ENCODE results near the gene TMTC3. TPM values are rescaled to one million over a fixed set of nuclear protein-coding genes. Genes with fewer than 3 reads are reported as not detected.
"Not testable (repeated sequence)": the region's sequence is repeated elsewhere in the genome, so short reads cannot be mapped to it uniquely, and the experiment has no call there.

The TMTC3 gene
- total RNA-seq, 1 donor from 2014 or later: 26.1 TPM

DNA sequence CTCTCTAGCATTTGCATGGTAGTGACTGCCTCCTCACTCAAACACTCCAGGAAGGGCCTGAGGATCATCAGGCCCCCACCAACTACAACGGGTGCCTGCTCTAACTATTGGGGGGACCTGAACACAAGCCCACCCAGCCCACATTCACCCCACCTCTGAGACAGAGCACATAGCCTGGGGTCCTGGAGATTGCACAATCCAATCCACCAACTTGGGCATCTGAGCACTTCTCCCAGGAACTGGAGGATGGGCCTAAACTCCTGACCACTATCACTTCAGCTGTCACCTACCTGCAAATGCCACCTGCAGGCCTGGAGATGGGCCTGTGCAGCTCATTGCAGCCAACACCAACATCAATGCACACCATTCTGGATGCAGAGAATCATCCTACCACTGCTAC lies 66.6 kb downstream of the TMTC3 start:
- no peak for DNase-seq (ENCODE audit: low spot score)
- intact Hi-C loops (cut with DNase I): no loop called here
- peak; percentile 27 for ATAC-seq

DNA sequence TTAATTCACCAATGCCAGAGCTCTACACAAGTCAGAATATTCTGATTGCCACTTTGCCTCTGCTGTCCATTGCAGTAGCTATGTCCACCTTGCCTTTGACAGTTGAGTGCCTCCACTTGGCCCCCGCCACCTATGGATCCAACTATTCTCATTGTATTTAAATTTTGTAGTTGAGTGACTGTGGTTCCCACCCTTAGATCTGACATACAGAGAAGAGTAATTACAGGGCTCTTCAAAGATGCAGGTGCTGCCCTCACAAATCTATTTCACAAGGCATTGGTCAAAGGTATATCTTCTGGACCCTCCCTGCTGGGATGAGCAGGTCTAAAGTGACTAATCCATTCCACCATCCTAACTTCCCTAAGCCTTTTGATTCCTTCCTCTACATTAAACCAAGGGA lies 68.2 kb downstream of the TMTC3 start:
- ATAC-seq; intact Hi-C loops (cut with DNase I); DNase-seq (ENCODE audit: low spot score): not testable (repeated sequence)

DNA sequence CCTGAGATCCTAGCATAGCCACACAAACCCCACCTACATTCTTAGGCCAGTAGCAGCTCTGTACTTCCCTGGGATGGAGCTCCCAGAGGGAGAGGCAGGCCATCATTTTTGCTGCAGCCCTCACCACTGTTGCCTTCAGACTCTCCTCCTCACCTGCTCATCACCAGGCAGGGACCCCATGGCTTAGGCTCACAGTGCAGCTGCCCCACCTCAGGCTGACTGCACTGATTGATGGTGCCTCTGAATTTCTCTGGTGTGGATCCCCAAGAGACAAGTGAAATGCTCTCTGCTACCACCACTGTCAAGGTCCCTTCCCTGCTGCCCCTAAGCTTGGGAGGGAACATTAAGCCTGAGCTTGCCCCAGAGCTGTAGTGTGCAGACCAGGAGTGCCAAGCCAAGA lies 76.2 kb downstream of the TMTC3 start:
- no peak for DNase-seq (ENCODE audit: low spot score)
- ATAC-seq: no peak
- intact Hi-C loops (cut with DNase I): no loop called here

DNA sequence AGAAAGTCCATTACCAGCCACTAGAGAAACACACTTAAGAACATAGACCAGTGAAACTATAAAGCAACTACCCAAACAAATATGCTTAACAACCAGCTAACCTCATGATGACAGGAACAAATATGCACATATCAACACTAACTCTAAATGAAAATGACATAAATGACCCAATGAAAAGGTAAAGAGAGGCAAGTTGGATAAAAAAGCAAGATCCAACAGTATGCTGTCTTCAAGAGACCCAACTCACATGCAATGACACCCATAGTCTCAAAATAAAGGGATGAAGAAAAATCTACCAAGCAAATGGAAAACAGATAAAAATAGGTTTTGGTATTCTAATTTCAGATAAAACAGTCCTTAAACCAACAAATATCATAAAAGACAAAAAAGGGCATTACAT lies 77.8 kb downstream of the TMTC3 start:
- intact Hi-C loops (cut with DNase I): no loop called here
- ATAC-seq (no peak), DNase-seq (ENCODE audit: low spot score) (no peak)

DNA sequence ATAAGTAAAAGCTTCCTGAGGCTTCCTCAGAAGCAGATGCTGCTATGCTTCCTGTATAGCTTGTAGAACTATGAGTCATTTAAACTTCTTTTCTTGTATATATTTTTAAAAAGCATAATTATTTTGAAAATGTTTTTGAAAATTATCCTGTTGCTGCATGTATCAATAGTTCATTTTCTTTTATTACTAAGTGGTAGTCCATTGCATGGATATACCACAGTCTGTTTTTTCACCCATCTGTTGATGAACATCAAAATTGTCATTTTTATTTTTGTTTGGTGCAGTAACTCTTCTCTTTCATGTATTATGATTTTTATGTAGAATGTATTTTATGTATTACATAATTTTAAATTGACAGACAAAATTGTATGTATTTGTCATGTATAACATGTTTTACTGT lies 81.4 kb downstream of the TMTC3 start:
- DNase-seq (ENCODE audit: low spot score) (no peak), ATAC-seq (no peak)
- intact Hi-C loops (cut with DNase I): no loop called here

DNA sequence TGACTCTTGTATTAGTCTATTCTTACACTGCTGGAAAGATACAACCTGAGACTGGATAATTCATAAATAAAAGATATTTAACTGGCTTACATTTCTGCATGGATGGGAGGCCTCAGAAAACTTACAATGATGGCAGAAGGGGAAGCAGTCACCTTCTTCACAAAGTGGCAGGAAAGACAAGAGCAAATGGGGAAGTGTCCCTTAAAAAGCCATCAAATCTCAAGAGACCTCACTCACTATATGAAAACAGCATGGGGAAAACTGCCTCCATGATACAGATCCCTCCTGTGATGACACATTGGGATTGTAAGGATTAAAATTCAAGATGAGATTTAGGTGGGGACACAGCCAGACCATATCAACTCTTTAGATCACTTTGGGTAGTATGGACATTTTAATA lies 83.7 kb downstream of the TMTC3 start:
- no peak for ATAC-seq
- DNase-seq (ENCODE audit: low spot score): no peak

DNA sequence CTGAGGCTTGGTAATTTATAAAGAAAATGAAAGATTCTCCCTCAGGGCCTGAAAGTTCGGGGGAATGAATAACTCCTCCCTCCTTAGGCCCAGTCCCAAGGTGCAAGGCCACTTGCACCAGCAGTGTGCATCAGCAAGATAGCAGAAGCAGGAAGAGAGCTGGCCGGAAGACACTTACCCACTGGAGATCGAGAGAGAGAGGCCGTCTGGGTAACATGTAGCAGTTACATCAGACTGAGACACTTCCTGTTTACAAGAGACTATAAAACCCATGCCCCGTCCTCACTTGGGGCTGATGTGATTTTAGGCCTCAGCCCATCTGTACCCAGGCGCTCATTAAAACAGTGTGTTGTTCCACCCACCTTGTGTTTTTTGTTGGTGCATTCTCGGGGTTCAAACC lies 85.2 kb downstream of the TMTC3 start:
- DNase-seq (ENCODE audit: low spot score) (no peak), ATAC-seq (no peak)
- intact Hi-C loops (cut with DNase I): no loop called here

More for the DNA sequence above, 83.7 kb downstream of the TMTC3 start:
- intact Hi-C loops (cut with DNase I): no loop called here

DNA sequence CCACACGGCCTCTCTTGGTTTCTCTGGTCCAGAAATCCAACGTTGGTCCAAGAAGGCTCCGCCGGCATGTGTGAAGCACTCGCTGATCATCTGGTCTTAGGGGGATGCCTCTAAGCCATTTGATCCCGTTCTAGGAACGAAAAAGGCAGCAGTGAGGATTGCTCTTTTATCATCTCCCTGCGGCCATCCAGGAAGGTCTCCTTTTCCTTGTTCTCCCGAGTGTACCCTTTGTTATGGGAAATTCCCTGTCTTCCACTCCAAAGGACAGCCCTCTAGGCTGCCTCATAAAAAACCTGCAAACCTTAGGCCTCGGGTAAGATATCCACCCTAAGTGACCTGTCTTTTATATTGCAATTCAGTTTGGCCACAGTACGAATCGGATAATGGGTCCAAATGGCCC lies 85.8 kb downstream of the TMTC3 start:
- DNase-seq (ENCODE audit: low spot score): no peak
- intact Hi-C loops (cut with DNase I): no loop called here

DNA sequence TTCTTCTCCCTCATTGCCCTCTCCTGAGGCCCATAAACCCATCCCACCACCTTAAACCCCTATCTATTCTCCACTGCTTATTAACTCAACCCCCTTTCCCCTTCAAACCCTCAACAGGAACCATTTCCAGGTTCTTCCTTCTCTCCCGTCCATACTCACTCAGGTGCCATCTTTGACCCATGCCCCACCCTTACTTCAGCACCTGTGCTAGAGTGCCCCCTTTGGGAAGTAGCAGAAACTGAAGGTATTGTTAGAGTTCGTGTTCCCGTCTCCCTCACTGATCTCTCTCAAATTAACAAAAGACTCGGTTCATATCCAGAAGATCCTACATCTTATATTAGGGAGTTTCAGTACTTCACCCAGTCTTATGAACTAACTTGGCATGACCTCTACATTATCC lies 86.6 kb downstream of the TMTC3 start:
- DNase-seq (ENCODE audit: low spot score) (no peak), ATAC-seq (no peak)
- intact Hi-C loops (cut with DNase I): no loop called here

More for the DNA sequence above, 85.8 kb downstream of the TMTC3 start:
- no peak for ATAC-seq

DNA sequence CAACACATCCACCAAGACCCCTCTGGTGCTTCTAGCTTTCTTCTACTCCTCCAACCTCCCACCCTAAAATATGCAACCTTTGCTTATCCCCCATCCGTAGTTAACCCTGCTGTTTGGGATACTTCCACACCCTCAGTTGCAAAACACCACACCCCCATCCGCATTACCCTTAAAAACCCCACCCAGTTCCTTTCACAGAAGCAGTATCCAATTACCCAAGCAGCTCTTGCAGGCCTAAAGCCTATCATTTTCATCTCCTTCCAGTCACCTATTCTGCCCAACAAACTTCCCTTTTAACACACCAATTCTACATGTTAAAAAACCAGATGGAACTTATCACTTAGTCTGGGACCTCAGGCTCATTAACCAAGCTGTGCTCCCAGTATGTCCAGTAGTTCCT lies 88.2 kb downstream of the TMTC3 start:
- ATAC-seq (no peak), DNase-seq (ENCODE audit: low spot score) (no peak)
- intact Hi-C loops (cut with DNase I): no loop called here

DNA sequence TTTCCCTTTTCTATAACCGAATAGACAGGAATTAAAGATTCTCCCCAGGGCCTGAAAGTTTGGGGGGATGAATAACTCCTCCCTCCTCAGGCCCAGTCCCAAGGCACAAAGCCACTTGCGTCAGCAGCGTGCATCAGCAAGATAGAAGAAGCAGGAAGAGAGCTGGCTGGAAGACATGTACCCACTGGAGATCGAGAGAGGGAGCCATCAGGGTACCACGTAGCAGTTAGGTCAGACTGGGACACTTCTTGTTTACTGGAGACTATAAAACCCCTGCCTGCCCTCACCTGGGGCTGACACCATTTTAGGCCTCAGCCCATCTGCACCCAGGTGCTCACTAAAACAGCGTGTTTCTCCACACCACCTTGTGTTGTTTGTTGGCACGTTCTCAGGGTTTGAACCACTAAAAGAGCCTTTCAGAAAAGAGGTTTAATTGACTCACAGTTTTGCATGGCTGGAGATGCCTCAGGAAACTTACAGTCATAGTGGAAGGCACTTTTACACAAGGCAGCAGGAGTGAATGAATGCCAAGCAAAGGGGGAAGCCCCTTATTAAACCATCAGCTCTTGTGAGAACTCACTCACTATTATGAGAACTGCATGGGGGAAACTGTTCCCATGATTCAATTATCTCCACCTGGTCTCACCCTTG lies 93.2 kb downstream of the TMTC3 start:
- DNase-seq (ENCODE audit: low spot score): no peak
- intact Hi-C loops (cut with DNase I): no loop called here
- no peak for ATAC-seq

DNA sequence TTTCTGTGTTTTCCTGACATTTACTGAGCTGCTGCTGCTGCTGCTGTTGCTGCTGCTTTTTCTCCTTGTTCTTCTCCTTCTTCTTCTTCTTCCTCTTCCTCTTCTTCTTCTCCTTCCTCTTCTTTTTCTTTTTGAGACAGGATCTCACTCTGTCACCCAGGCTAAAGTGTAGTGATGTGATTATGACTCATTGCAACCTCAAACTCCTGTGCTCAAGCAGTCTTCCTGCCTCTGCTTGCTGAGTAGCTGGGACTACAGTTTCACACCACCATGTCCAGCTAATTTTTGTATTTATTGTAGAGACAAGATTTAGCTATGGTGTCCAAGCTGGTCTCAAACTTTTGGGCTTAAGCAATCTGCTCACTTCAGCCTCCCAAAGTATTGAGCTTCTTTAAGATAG lies 95.8 kb downstream of the TMTC3 start:
- ATAC-seq (no peak), DNase-seq (ENCODE audit: low spot score) (no peak)
- intact Hi-C loops (cut with DNase I): no loop called here

DNA sequence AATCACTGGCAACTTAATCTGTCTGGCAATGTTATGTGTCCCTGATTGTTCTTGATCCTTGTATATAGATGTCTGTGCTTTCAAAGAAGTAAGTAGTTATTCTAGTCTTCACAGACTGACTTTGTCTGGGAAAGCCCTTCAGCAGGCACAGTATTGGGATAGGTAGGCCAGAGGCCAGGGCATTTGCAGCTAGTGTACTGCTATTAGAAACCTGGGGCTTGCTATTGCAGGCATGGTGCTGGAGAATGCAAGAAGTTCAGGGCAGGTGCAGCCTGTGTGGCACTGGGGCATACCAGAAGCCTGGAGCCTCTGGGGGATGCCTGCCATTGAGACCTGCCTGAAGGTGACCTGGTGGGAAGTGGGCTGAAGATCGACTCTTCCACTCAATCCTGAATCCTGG lies 96.3 kb downstream of the TMTC3 start:
- intact Hi-C loops (cut with DNase I): no loop called here
- no peak for ATAC-seq

DNA sequence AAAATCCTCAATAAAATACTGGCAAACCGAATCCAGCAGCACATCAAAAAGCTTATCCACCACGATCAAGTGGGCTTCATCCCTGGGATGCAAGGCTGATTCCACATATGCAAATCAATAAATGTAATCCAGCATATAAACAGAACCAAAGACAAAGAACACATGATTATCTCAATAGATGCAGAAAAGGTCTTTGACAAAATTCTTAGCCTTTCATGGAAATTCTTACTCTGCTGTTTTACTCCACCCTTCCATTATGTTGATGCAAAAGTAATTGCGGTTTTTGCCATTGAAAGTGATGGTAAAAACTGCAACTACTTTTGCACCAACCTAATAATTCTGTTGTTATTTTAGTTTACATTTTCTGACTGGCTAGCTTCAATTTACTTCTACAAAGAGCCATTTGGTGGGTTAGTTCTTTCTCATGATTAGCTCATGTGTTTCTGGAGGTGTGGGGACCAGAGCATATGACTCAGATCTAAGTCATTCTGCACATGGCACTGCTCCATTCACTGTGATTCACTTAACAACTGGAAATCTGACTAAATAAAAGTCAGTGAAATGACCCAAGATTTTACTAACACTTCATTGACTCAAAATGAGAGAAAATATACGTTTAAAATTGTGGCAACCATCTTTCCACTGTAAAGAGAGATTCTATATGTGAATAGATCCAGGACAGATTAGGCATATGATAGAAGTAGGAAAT lies 99.9 kb downstream of the TMTC3 start:
- DNase-seq (ENCODE audit: low spot score) (no peak), ATAC-seq (peak; percentile 60)
- intact Hi-C loops (cut with DNase I): no loop called here

More for the DNA sequence above, 96.3 kb downstream of the TMTC3 start:
- no peak for DNase-seq (ENCODE audit: low spot score)

DNA sequence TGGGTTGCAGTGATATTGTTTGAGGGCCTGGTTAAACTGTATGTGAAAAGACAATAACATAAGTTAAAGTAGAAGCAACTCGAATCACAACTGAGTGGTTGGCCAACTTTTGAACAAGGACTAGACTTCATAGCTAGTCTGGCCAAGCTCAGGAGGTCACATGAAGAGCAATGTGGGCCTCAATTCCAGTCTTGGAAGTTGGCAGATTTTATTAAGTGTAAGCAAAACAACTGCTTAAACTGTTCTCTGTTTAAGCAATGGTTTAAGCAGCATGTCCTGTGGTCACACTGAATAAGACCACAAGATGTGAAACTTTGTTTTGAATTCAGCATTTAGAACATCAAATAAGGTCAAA lies 100.4 kb downstream of the TMTC3 start:
- intact Hi-C loops (cut with DNase I): no loop called here
- ATAC-seq (peak; percentile 83), DNase-seq (ENCODE audit: low spot score) (no peak)

DNA sequence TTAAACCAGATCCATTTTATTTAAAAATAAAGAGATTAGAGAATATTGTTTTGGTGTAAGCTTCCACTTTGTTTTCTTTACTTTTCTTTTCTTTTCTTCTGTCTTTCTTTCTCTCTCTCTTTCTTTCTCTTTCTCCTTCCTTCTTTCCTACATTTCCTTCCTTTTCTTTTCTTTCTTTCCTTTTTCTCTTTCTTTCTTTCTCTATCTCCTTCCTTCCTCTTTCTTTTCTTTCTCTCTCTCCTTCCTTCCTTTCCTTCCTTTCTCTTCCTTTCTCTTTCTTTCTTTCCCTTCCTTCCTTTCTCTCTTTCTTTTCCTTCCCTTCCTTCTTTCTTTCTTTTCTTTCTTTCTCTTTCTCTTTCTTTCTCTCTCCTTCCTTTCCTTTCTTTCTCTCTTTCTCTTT lies 100.8 kb downstream of the TMTC3 start:
- ATAC-seq (no peak), DNase-seq (ENCODE audit: low spot score) (no peak)
- intact Hi-C loops (cut with DNase I): no loop called here

DNA sequence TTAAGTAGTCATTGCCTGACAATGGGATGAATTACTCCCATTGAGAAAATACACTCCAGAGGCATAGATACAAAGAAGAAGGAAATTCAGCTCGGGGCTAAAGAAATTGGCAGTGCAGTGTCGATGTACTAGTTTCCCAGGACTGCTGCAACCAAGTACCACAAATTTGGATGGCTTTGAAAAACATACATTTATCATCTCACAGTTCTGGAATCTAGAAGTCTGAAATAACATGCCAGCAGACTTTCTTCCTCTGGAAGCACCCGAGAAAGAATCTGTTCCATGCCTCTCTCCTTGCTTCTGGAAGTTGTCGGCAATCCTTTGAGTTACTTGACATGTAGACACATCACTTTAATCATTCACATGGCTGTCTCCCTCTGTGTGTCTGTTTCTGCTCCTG lies 101.9 kb downstream of the TMTC3 start:
- DNase-seq (ENCODE audit: low spot score): no peak
- ATAC-seq: no peak
- intact Hi-C loops (cut with DNase I): no loop called here

DNA sequence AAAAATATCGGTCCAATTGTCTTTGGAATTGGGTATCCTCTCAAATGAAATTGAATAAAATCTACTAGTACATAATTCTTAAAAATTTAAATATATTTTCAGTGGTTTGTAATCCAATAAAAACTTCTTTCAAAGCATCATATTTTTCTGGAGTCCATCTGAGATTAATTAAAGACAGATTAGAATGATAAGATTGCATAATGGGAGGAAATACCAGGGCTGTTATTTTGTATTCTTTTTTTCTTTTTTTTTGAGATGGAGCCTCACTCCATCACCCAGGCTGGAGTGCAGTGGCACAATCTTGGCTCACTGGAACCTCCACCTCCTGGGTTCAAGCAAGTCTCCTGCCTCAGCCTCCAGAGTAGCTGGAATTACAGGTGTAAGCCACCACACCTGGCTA lies 103.8 kb downstream of the TMTC3 start:
- ATAC-seq (peak; percentile 81), DNase-seq (ENCODE audit: low spot score) (no peak)
- intact Hi-C loops (cut with DNase I): no loop called here

DNA sequence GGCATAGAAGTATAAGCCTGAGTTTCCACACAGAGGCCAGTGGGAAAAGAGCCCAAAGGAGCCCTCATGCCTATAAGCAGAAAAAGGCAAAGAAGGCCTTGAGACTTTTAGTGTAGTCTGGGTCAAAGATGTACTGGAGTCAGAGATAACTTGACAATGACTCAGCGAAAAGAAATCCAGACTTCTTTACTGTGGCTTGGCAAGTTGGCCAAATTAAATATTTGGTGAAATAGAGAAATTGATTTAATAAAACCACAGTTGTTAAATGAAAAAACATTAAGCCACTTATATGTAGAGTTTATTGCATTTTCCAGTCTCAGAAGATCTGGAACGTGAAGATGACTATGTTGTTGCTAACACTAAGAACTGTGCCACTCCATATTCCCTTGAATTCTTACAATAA lies 105.1 kb downstream of the TMTC3 start:
- intact Hi-C loops (cut with DNase I): no loop called here
- ATAC-seq (peak; percentile 40), DNase-seq (ENCODE audit: low spot score) (no peak)

DNA sequence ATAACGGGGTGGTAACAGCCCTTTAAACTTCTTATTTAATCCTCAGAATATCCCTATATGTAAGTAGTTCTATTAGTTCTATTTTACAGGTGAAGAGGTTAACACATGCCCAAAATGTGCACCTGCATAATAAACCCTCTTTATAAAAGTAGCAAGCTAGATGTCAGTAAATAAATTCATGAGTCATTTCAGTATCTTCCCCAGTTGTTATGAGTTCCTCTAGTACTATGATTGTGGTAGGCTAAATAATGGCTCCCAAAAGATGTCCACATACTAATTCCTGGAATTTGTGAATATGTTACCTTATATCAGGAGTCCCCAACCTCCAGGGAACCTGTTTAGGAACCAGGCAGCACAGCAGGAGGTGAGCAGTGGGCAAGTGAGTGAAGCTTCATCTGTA lies 106.5 kb downstream of the TMTC3 start:
- no peak for DNase-seq (ENCODE audit: low spot score)
- intact Hi-C loops (cut with DNase I): no loop called here
- ATAC-seq: no peak
